ENCODE results near the gene EXOC3L4. TPM values are rescaled to one million over a fixed set of nuclear protein-coding genes. Genes with fewer than 3 reads are reported as not detected.

Gene EXOC3L4
- polyA plus RNA-seq, 1 donor from 2014 or later = not detected

- Histone ChIP-seq H3K27me3 (ENCODE audit: insufficient read depth, low read depth, low read length) (peaks cover 38% of the 10 kb centered on the region), H3K4me2 (ENCODE audit: low read length) (no peak overlapping the region), H3K4me3 (ENCODE audit: low read length) (no peak overlapping the region), H3K9ac (ENCODE audit: low read length) (no peak overlapping the region), H4K20me1 (ENCODE audit: insufficient read depth) (no peaks in the 10 kb centered on the region), H2AFZ (ENCODE audit: low read depth, low read length) (no peak overlapping the region), H3K36me3 (ENCODE audit: insufficient read depth, low read length) (no peaks in the 10 kb centered on the region), H3F3A (ENCODE audit: insufficient read depth, low read length, poor library complexity, severe bottlenecking) (no peaks in the 10 kb centered on the region), H3K9me3 (ENCODE audit: low read length) (no peaks in the 10 kb centered on the region), H3K27ac (ENCODE audit: low read length) (no peak overlapping the region), H3K9me2 (ENCODE audit: insufficient read depth, low read length) (no peaks in the 10 kb centered on the region), H3K79me2 (replicated peaks; ENCODE audit: insufficient read depth, low read length) (no peaks in the 10 kb centered on the region)
- no peak for TF ChIP-seq REST (IDR thresholded peaks at IDR 0.05; ENCODE audit: borderline replicate concordance)
- no peak for TF ChIP-seq TAF1 (IDR thresholded peaks at IDR 0.05; ENCODE audit: low read depth)
- no peak for TF ChIP-seq RAD21 (conservative IDR thresholded peaks at IDR 0.05)
- no peak for TF ChIP-seq POLR2AphosphoS5 (IDR thresholded peaks at IDR 0.05)
- TF ChIP-seq SMC3 (conservative IDR thresholded peaks at IDR 0.05; ENCODE audit: poor library complexity) = no peak
- TF ChIP-seq EP300 (conservative IDR thresholded peaks at IDR 0.05; ENCODE audit: poor library complexity, severe bottlenecking) = no peak
These were observed 6.9 kb downstream of the EXOC3L4 start for GRCh38 chr14:103101257-103101962.

GRCh38 chr14:103101963-103102688, 7.6 kb downstream of the EXOC3L4 start:
- H3K79me2 ChIP-seq (replicated peaks; ENCODE audit: insufficient read depth, low read length) = no peaks in the 10 kb centered on the region
- H3K9me2 ChIP-seq (ENCODE audit: insufficient read depth, low read length) = no peaks in the 10 kb centered on the region
- H4K20me1 ChIP-seq (ENCODE audit: insufficient read depth) = no peaks in the 10 kb centered on the region
- no peak overlapping the region for H3K4me2 ChIP-seq (ENCODE audit: low read length)
- peaks cover 38% of the 10 kb centered on the region for H3K27me3 ChIP-seq (ENCODE audit: insufficient read depth, low read depth, low read length)
- no peaks in the 10 kb centered on the region for H3K9me3 ChIP-seq (ENCODE audit: low read length)
- no peak for TF ChIP-seq TAF1 (IDR thresholded peaks at IDR 0.05; ENCODE audit: low read depth)
- no peak for TF ChIP-seq CTCF (IDR thresholded peaks at IDR 0.05; ENCODE audit: poor library complexity, severe bottlenecking)
- TF ChIP-seq MXI1 (conservative IDR thresholded peaks at IDR 0.05; ENCODE audit: poor library complexity, severe bottlenecking) = no peak
- TF ChIP-seq REST (IDR thresholded peaks at IDR 0.05; ENCODE audit: borderline replicate concordance) = no peak
- no peak for TF ChIP-seq EP300 (conservative IDR thresholded peaks at IDR 0.05; ENCODE audit: poor library complexity, severe bottlenecking)
- TF ChIP-seq SMC3 (conservative IDR thresholded peaks at IDR 0.05; ENCODE audit: poor library complexity) = no peak
- TF ChIP-seq RAD21 (conservative IDR thresholded peaks at IDR 0.05) = no peak
- TF ChIP-seq EZH2 (IDR thresholded peaks at IDR 0.05; ENCODE audit: borderline replicate concordance, insufficient read depth, low read length, poor library complexity, severe bottlenecking) = no peak
- TF ChIP-seq POLR2AphosphoS5 (IDR thresholded peaks at IDR 0.05) = no peak
- no peaks in the 10 kb centered on the region for H3F3A ChIP-seq (ENCODE audit: insufficient read depth, low read length, poor library complexity, severe bottlenecking)
- H3K4me3 ChIP-seq (ENCODE audit: low read length) = no peak overlapping the region
- no peak overlapping the region for H3K9ac ChIP-seq (ENCODE audit: low read length)
- H3K27ac ChIP-seq (ENCODE audit: low read length) = no peak overlapping the region
- no peak overlapping the region for H2AFZ ChIP-seq (ENCODE audit: low read depth, low read length)
- no peaks in the 10 kb centered on the region for H3K36me3 ChIP-seq (ENCODE audit: insufficient read depth, low read length)

Data from neural cell (in vitro differentiated cells).